Adrenal gland (tissue), 12 donors: ENCODE results near the gene PHACTR3. TPM values are rescaled to one million over a fixed set of nuclear protein-coding genes. Genes with fewer than 3 reads are reported as not detected.

Experiments
- DNase-seq, 7 donors: peaks; one replicate each; pipeline ENCODE4 v3.0.0-alpha.2; 2019 to 2020
- H3K27ac ChIP-seq, 5 donors: fragments of 200-600 bp; sonication (generic) in 4 of 5; 1 replicate in 3 of 5; 2 replicates in 2 of 5; pipeline versions ENCODE4 v1.5.1 to v1.8.0; 2016 to 2020; ENCODE audit warnings: mild to moderate bottlenecking in 1 of 5
- H3K27me3 ChIP-seq: fragments of 200-600 bp; 2 replicates; pipeline ENCODE4 v1.8.0; 2021
- H3K36me3 ChIP-seq, 2 donors: fragments of 200-600 bp; replicated peaks in 1 of 2; 1 replicate in 1 of 2; 2 replicates in 1 of 2; pipeline versions ENCODE4 v1.5.1 to v1.8.0; 2018 to 2022
- H3K4me1 ChIP-seq, 2 donors: fragments of 200-600 bp; replicated peaks in 1 of 2; 1 replicate in 1 of 2; 2 replicates in 1 of 2; pipeline versions ENCODE4 v1.5.1 to v1.8.0; 2018 to 2021
- H3K4me3 ChIP-seq, 4 donors: fragments of 200-600 bp; sonication (generic) in 3 of 4; one replicate each; pipeline ENCODE4 v1.5.1; 2016 to 2018
- H3K9me3 ChIP-seq, 3 donors: fragments of 200-600 bp; sonication (generic) in 1 of 3; replicated peaks in 1 of 3; 1 replicate in 2 of 3; 2 replicates in 1 of 3; pipeline versions ENCODE4 v1.5.1 to v1.8.0; 2016 to 2021
- POLR2A ChIP-seq, 2 donors: fragments of 450-650 bp; IDR thresholded peaks; one replicate each; pipeline ENCODE4 v1.6.1; 2017; ENCODE audit warnings: antibody characterized with exemption in 2 of 2, mild to moderate bottlenecking in 2 of 2, moderate library complexity in 1 of 2
- WGBS, 4 donors: extraction: QIAGEN DNeasy Blood & Tissue Kit in 2 of 4; methylation state at CpG; one replicate each; pipeline versions ENCODE4 v1.1.5 to v1.1.7; 2013 to 2017; 5-methylcytosine and 5-hydroxymethylcytosine counted together
- intact Hi-C, 2 donors: fragments of 100-400 bp; cut with DNase I; formaldehyde crosslinking; loops; one replicate each; pipeline versions ENCODE4 v1.14.1 to v1.15.0; 2022 to 2023
- polyA plus RNA-seq, 3 donors: library from polyadenylated mRNA; stranded (reverse); fragments of 200-250 nt in 2 of 3; fragments of 350-450 nt in 1 of 3; fragmentation: Illumina TruSeq in 1 of 3; extraction: RNeasy Lipid Tissue Mini Kit (QIAGEN cat#74804) in 1 of 3; gene quantifications; one replicate each; pipeline ENCODE4 v1.2.3, GENCODE V29; 2013 to 2014
- total RNA-seq, 9 donors: library from RNA; depleted of rRNA in 4 of 9; stranded (reverse); fragments of >200 nt in 4 of 9; fragments of 120-200 nt in 1 of 9; fragmentation: NEBNext Ultra II Directional in 1 of 9; extraction: Animal tissue kit (Norgen Biotek cat#: 25700) in 1 of 9; gene quantifications; one replicate each; pipeline versions ENCODE4 v1.1.0 to v1.2.4, GENCODE V29; 2013 to 2023
- TF ChIP-seq, protein P1 (sequence below), 6 experiments: fragments of 450-650 bp in 4 of 6; fragments of 200-600 bp in 2 of 6; sonication (generic) in 1 of 6; IDR thresholded peaks; 1 replicate in 5 of 6; 2 replicates in 1 of 6; pipeline versions ENCODE4 v1.5.1 to v1.8.0; 2016 to 2021; ENCODE audit warnings: antibody characterized with exemption in 6 of 6, mild to moderate bottlenecking in 2 of 6, moderate library complexity in 1 of 6
- donor health status: healthy with polysubstance abuse.
- donor health status: Bipolar disorder and iron deficiency.
- donor health status: DM: yes; HTN: yes; CAD: no.
- donor health status: DM: no; HTN: no; CAD: no.
- donor health status: DM: no; HTN: no; CAD: no.
- donor health status: DM: yes; HTN: yes; CAD: no.

PHACTR3 gene
- total and polyA plus RNA-seq, 12 donors = 0.17 to 4.5 (median 0.81) TPM

GRCh38 chr20:59662856-59663512 lies 58.6 kb downstream of the PHACTR3 start:
- H3K27ac ChIP-seq = no peak overlapping the region
- intact Hi-C loops = no loop called here
- H3K27me3 ChIP-seq = no peaks in the 10 kb centered on the region
- H3K36me3 ChIP-seq = no peaks in the 10 kb centered on the region
- 83 to 87% (median 85%) methylated on average over 10 to 14 of the region's 14 CpGs for WGBS, 4 donors
- H3K4me3 ChIP-seq = no peak overlapping the region
- H3K9me3 ChIP-seq = peaks cover 0 to 12% (median 0%) of the 10 kb centered on the region in 3 donors
- peak in 1 of 7 donors; percentile 13 for DNase-seq
- no peak for TF ChIP-seq POLR2A (IDR thresholded peaks at IDR 0.05)
- TF ChIP-seq, protein P1, sequence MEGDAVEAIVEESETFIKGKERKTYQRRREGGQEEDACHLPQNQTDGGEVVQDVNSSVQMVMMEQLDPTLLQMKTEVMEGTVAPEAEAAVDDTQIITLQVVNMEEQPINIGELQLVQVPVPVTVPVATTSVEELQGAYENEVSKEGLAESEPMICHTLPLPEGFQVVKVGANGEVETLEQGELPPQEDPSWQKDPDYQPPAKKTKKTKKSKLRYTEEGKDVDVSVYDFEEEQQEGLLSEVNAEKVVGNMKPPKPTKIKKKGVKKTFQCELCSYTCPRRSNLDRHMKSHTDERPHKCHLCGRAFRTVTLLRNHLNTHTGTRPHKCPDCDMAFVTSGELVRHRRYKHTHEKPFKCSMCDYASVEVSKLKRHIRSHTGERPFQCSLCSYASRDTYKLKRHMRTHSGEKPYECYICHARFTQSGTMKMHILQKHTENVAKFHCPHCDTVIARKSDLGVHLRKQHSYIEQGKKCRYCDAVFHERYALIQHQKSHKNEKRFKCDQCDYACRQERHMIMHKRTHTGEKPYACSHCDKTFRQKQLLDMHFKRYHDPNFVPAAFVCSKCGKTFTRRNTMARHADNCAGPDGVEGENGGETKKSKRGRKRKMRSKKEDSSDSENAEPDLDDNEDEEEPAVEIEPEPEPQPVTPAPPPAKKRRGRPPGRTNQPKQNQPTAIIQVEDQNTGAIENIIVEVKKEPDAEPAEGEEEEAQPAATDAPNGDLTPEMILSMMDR (IDR thresholded peaks at IDR 0.05) = no peak
- H3K4me1 ChIP-seq = no peaks in the 10 kb centered on the region

- no peaks in the 10 kb centered on the region for H3K4me1 ChIP-seq
- H3K9me3 ChIP-seq = peaks cover 0 to 6% (median 0%) of the 10 kb centered on the region in 3 donors
- TF ChIP-seq, protein P1 (IDR thresholded peaks at IDR 0.05) = no peak
- no peak for TF ChIP-seq POLR2A (IDR thresholded peaks at IDR 0.05)
- no peaks in the 10 kb centered on the region for H3K27me3 ChIP-seq
- H3K36me3 ChIP-seq = no peaks in the 10 kb centered on the region
- intact Hi-C loops = no loop called here
- no peak overlapping the region for H3K27ac ChIP-seq
- peak in 1 of 7 donors; percentile 0 for DNase-seq
- no peak overlapping the region for H3K4me3 ChIP-seq
- 68 to 76% (median 73%) methylated on average over 15 of the region's 15 CpGs for WGBS, 4 donors
Measured at GRCh38 chr20:59663513-59664060, 59.2 kb downstream of the PHACTR3 start.

GRCh38 chr20:59664421-59664941 lies 60.1 kb downstream of the PHACTR3 start:
- intact Hi-C loops = no loop called here
- TF ChIP-seq, protein P1 (IDR thresholded peaks at IDR 0.05) = no peak
- TF ChIP-seq POLR2A (IDR thresholded peaks at IDR 0.05) = no peak
- no peaks in the 10 kb centered on the region for H3K27me3 ChIP-seq
- H3K4me3 ChIP-seq = no peak overlapping the region
- peak in 2 of 7 donors; percentile 5 to 12 for DNase-seq
- WGBS, 4 donors = 45 to 63% (median 59%) methylated on average over 11 of the region's 11 CpGs
- H3K27ac ChIP-seq = no peak overlapping the region
- H3K9me3 ChIP-seq = no peaks in the 10 kb centered on the region
- no peaks in the 10 kb centered on the region for H3K36me3 ChIP-seq
- no peaks in the 10 kb centered on the region for H3K4me1 ChIP-seq

GRCh38 chr20:59665656-59666555 lies 61.6 kb downstream of the PHACTR3 start:
- TF ChIP-seq POLR2A (IDR thresholded peaks at IDR 0.05) = no peak
- TF ChIP-seq, protein P1 (IDR thresholded peaks at IDR 0.05) = no peak
- Histone ChIP-seq H3K4me1 (no peaks in the 10 kb centered on the region), H3K27ac (no peak overlapping the region), H3K4me3 (no peak overlapping the region), H3K36me3 (no peaks in the 10 kb centered on the region), H3K27me3 (no peaks in the 10 kb centered on the region), H3K9me3 (no peaks in the 10 kb centered on the region)
- peak in 1 of 7 donors; percentile 3 for DNase-seq
- 81 to 91% (median 87%) methylated on average over 5 to 8 of the region's 8 CpGs for WGBS, 4 donors
- intact Hi-C loops = no loop called here
